Stimulated activated naive CD8-positive, alpha-beta T cell treated with anti-CD3 and anti-CD28 coated beads, Interleukin-15, Interleukin-2, amounts not matched to agents 100 U/mL and 50 U/mL, for 24 hours (primary cell): Measurements from ENCODE around the gene LENG9.

Experiments used
- ATAC-seq: fragments of 150-1000 bp; cut with Tn5 transposase; one replicate; pipeline ENCODE4 v1.10.0; 2021
- DNase-seq: peaks from one replicate; pipeline ENCODE4 v3.0.0; 2021

The LENG9 gene

DNA sequence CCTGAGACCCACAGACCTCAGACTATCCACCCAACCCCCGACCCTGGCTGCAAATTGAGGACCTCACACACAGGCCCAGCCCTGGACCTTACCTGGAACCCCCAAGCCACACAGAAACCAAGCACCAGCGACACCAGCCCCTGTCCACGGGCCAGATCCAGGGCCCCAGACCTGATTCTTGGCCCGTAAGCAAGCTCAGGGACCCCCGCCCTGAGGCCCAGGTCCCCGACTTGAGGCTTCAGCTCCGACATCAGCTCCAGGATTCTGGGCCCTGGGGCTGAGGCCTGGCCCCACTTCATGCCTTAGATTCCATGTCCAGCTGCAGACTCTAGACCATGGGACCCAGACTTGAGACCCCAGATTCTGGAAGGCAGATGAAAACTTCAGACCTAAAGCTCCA lies 42.1 kb downstream of the LENG9 start:
- no peak for ATAC-seq

DNA sequence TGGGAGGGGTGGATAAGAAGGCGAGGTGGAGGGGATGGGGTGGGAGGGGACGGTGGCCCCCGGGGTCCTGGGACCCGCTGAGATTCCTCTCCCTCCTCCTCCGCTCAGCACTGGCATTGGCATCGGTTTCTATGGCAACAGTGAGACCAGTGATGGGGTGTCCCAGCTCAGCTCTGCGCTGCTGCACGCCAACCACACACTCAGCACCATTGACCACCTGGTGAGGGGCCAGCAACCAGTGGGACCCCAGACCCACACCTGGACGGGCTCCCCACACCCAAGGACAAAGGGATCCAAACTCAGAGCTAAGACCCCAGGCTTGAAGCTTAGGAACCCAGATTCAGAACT lies 42.4 kb downstream of the LENG9 start:
- no peak for DNase-seq

More for the DNA sequence above, 42.1 kb downstream of the LENG9 start:
- no peak for DNase-seq

DNA sequence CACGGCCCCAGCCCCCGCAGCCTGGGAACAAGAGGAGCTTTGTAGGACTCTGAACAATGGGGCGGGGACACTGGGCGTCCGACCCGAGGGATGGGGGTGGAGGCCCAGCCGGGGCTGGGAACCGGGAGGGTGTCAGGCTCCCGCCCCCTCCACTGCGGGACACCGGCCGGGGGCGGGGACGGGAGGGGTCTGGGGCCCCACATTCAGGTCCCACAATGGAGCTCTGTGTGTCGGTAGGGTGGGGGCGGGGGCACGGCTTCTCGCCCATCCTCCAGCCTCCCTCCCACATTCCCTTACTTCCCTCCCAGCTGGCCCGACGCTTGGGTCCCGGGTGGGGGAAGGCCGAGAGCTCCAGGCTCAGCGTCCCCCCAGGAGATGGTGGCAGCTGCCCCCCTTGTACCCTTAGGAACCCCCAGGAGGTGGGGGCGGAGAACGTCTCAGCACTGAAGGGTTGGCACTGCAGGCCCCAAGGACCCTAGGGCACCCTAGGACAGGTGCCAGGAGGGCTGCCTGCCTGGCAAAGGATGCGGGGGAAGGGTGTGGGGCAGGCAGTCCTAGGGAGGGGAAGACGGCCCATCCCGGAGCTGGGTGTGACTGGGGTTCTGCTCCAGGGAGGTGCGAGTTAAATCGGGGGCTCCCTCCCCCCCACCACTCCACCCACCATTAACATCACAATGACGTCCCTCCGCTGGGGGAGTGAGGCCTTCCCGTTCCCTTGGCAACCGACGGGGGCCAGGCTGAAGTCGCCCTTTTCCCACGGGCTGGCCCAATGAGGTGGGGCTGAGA lies 43.0 kb downstream of the LENG9 start:
- ATAC-seq (no peak), DNase-seq (no peak)

More for the DNA sequence above, 42.4 kb downstream of the LENG9 start:
- ATAC-seq = no peak

DNA sequence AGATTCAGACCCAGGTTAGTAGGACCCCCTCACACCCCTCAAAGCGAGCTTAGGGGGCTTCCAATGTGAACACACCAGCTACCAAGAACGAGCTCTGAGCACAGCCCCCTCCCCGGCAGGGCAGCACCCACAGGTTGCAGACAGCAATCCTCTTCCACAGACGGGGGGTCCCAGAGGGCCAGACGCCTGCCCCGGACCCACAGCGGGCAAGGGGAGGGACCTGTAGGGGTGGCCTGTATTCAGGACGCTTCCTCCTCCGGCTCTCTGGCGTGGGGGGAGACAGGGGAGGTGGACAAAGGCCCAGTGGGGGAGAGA lies 43.6 kb downstream of the LENG9 start:
- DNase-seq (no peak), ATAC-seq (no peak)

DNA sequence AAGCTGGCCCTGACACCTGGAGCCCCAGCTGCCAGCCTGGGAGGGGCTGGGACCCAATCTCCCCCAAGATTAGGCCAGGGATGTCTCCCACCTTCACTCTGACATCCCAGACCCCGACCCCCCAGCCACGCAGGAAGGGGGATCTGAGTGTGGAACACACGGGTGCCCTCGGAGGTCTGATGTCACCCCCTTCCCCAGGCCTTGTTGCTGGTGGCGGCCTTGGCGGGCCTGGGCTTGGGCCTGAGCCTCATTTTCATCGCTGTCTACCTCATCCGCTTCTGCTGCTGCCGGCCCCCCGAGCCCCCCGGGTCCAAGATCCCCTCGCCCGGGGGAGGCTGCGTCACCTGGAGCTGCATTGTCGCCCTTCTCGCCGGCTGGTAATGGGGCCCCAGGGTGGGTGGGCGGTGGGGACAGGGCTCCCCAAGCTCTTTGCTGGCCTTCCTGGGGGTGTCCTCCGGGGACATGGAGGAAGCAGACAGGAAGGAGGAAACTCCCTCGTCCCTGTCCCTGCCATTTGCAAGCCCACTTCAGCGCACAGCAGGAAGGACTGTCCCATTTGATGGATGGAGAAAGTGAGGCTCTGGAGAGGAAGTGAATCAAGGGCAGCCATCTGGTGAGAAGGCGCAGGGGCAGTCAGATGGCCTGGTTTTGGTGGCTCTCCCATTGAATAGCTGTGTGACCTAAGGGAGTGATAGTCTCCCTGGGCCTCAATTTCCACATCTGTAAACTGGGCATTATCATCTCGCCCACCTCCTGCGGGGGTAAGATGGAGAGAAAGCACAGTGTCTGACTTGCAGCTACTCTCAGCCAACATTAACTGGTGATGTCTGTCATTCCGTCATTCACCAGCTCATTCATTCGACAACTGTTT lies 44.4 kb downstream of the LENG9 start:
- ATAC-seq (no peak), DNase-seq (no peak)

DNA sequence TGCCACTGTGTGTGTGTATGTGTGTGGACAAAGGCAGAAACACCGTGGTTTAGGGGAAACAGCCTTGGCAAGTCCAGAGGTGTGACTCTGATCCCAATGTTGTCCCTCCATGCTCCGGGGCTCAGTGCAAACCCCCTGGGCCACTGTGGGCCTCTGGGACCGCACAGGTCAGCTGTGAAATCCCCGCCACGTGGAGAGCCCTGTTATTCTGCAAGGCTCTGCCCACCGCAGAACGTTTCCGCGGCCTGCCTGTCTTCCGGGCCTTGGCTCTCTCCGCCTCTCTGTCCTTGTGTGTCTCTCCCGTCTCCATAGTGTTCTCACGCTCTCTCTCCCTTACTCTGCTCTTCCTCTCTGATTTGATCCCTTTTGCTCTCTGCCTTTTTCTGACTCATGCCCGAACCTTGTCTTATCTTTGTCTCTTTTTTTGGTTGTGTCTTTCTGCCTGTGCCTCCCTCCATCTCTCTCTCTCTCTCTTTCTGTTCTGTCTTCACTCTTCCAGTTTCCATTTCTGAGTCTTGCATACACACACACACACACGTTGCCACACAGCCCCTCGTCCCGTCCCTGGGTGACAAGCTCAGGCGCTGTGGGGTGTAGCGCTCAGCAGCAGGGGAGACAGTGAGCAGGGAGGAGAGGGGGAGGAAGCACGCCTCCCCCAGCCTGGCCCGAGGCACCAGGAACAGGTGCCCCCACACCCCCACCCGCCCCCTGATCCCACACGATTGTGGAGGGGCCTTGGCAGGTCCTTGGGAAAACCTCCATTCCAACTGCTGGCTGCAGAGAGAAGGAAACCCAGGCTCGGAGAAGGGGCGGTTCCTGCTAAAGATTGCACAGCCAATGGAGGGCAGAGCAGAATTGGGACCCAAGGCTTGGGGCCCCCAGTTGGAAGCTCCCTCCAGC lies 45.3 kb downstream of the LENG9 start:
- peak; percentile 69 for ATAC-seq

DNA sequence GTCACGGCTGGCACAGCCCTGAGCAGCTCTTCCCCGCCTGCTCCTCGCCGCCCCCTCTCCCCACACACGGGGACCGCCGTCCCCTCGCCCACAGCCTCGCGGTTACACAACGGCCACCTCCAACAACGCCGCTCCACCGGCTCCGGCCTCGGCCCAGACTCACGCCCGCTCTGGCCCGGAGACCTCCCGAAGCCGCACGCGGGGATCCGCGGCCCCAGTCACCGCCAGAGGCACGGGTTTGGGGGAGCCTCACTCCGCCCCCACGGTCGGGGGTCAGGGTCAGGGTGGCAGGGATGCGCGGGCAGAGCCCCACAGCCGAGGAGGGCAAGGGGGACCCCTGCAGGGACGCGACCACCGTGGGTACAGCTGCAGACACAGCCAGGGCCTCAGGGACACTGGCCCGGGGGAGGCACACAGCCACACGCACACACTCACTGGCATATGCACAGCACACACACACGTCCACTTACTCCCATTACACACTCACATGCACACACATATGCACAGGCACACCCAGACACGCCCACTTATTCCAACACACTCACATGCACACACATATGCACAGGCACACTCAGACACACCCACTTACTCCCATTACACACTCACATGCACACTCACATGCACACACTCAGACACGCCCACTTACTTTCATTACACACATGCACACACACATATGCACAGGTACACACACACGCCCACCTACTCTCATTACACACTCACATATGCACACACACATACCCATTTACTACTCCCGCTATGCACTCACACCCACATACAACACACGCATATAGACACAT lies 46.7 kb downstream of the LENG9 start:
- no peak for DNase-seq
- ATAC-seq = no peak

More for the DNA sequence above, 45.3 kb downstream of the LENG9 start:
- DNase-seq = peak; percentile 58

DNA sequence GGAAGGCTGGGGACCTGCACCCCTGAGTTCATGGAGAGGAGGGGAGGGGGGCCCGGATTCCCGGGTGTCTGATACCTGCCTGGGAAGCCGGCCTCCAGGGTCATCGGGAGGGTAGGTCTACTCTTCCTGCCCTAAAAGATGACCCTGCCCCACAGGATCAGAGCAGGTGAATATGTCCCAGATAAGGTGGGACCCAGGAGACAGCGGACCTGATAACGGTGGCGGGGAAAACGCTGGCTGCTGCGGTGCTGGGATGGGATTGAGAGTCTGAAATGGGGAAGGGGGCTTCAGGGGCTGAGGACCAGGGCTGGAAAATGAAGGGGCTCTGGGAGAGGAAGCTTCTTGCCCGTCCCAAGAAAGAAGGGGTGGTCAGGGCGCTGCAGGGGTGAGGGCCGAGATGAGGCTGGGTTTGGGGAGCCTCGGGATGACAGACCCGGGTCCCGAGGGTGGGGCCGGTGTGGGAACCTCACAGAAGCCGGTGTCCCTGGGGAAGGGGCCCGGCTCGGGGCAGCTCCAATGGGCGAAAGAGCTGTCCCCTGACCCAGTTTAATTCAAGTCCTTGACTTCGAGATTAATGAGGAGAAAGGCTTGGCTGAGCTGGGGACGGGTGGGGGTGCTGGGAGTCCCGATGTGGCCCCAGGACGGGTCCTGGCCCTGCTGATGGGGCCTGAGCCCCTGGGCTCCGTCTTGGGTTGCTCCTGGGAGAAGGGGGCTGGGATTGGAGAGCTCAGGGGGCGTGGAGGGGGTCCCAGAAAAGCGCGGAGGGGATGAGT lies 47.5 kb downstream of the LENG9 start:
- DNase-seq = no peak
- ATAC-seq = no peak

DNA sequence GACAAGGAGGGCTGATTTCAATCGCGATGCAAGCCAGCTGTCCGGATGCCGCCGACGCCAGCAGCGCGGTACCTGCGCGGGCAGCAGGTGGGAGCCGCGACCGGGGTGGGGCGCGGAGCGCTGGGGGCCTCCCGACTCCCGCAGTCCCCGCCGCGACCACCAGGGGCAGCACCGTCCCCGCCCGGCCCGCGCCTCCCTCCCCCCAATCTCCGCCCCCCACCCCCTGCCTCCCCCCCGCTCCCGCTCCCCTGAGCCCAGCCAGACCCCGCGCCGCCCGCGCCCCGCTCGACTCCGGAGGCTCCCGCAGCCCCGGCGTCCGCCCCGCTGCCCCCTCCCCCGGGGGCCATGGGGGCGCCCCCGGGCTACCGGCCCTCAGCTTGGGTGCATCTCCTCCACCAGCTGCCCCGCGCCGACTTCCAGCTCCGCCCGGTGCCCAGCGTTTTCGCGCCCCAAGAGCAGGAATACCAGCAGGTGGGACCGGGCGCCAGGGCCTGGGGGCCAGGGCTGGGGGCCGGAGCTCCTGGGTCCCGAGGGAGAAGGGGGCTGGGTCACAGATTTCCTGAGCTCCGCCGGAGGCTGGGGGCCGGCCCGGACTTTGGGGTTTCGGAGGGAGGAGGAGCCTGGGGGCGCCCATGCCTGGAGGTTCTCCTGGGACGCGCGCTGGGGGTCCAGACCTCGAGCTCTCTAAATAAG lies 48.2 kb downstream of the LENG9 start, which contains the start of gene TTYH1:
TSS of gene TTYH1 (plus strand) at position 257 of the 693 bp plus-strand sequence. CDS start at position 346, 89 bp downstream.
- DNase-seq (peak; percentile 75), ATAC-seq (no peak)

DNA sequence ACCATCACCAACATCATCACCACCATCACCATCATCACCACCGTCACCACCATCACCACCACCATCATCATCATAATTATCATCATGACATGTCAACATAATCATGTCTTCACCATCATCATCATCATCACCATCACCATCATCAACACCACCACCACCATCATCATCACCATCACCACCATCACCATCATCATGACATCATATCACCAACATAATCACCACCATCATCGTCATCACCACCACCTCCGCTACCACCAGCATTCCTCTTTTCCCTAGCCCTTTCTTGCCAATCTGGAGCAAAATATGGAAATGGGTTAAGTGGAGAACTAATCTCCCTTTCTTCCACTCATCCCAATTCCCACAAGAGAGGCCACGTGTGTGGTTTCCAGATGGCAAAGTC lies 49.4 kb downstream of the LENG9 start:
- no peak for ATAC-seq
- DNase-seq = no peak

DNA sequence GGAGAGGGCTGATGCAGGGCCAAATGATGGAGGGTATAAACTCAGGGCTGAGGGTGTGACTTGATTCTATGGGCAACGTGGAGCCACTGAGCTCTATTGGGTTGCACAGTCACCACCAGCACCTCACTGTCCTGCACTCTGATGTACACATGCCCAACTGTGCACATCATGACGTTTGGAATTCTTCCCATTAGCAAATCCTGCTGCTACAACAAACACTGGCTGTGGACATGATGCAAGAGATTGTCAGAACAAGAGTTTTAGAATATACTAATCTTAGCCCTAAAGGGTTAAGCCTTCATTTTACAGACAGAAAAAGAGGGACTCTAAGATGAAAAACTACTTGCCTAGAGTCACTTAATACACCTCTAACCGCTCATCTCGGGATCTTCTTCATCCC lies 50.7 kb downstream of the LENG9 start:
- no peak for ATAC-seq
- no peak for DNase-seq
